Stimulated activated CD4-positive, alpha-beta T cell treated with anti-CD3 and anti-CD28 coated beads, Interleukin-15, amount 100 ng/mL, for 24 hours (primary cell): ENCODE measurements around the gene MAP3K13.
A peak's percentile ranks its signal among the peaks of the same experiment; 100 is the strongest.
"Not testable (repeated sequence)": the region's sequence is repeated elsewhere in the genome, so short reads cannot be mapped to it uniquely, and the experiment has no call there.

Experiments used
- DNase-seq: peaks from one replicate; pipeline ENCODE4 v3.0.0-alpha.2; 2020

MAP3K13 gene

DNA sequence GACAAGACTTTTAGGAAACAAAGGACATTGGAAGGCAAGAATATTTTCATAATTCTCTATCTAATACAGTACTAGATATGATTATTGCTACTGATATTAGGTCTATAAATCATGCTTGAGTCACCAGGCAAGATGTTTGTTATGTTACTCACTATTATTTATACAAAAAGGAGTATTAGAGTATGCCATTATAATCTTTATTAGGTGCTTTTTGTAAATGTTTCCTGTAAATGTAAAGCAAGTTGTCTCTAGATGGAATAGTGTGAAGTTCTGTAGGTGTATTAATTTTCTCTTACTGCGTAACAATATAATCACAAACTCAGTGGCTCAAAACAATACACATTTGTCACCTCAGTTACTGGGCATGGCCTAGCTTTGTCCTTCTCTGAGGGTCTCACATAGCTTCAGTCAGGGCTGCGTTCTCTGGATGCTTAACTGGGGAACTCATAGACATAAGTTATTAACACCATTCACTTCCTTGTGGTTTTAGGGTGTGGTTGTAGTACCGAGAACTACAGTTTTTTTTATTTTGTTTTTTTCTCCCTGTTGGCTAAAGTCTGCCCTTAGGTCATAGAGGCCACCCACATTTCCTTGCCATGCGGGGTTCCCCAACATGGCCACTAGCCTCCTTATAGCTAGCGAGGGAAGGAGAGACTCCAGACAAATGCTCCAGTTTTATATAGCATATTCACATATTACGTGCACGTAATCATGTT lies 20.3 kb upstream of the MAP3K13 start:
- no peak for DNase-seq

DNA sequence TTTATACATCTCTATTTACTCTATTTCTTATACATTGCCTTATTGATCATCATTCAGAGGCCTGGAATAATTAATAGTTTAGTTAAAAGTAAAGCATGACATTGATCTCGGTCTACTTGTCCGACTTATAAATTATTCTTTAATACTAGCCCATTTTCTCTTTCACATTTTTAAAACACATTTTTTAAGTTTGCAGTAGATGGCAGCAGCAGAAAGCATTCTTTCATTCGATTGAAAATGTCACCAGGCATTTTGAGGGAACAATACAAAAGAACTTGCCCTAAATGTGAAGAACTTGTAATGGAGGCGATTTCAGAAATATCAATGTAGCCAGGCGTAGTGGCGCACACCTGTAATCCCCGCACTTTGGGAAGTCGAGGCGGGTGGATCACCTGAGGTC lies 15.5 kb upstream of the MAP3K13 start:
- no peak for DNase-seq

DNA sequence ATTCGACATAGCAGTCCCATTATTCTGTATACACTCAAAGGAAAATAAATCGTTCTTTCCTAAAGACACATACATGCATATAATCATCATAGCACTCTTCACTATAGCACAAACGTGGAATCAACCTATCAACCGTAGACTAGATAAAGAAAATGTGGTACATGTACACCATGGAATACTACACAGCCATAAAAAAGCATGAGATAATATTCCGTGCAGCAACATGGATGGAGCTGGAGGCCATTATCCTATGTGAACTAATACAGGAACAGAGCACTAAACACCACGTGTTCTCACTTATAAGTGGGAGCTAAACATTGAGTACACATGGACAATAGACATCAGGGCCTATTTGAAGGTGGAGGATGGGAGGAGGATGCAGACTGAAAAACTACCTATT lies 12.1 kb upstream of the MAP3K13 start:
- no peak for DNase-seq

DNA sequence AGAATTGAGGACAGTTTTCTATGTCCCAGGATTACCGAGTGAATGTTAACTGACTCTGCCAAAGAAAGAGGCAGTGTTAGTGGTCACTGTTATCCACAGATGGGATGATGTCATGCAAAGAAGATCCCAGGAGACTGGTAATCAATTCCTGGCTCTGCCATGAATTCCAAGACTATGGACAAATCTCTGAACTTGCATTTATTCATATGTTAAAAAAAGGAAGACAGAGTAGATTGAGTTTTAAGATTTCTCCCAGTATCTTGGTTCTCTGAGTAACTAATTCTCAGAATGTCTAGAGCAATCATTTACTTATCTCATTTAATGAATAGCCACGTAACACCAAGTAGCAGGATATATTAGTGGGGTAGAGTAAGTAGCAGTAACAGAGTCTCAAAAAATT lies 11.5 kb upstream of the MAP3K13 start:
- DNase-seq, result no peak

DNA sequence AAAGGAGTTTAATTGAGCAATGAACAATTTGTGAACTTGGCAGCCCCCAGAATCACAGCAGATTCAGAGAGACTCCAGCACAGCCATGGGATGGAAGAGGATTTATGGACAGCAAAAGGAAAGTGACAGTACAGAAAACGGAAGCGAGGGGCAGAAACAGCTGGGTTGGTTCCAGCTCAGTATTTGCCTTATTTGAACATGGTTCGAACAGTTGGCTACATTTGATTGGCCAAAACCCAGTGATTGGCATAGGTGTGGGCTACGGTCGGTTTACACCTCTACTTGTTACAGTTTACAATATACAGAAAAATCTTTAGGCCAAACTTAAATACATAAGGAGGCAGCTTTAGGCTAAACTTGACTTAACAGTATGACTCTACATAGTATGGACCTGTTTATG lies 9.7 kb upstream of the MAP3K13 start:
- DNase-seq, result no peak

DNA sequence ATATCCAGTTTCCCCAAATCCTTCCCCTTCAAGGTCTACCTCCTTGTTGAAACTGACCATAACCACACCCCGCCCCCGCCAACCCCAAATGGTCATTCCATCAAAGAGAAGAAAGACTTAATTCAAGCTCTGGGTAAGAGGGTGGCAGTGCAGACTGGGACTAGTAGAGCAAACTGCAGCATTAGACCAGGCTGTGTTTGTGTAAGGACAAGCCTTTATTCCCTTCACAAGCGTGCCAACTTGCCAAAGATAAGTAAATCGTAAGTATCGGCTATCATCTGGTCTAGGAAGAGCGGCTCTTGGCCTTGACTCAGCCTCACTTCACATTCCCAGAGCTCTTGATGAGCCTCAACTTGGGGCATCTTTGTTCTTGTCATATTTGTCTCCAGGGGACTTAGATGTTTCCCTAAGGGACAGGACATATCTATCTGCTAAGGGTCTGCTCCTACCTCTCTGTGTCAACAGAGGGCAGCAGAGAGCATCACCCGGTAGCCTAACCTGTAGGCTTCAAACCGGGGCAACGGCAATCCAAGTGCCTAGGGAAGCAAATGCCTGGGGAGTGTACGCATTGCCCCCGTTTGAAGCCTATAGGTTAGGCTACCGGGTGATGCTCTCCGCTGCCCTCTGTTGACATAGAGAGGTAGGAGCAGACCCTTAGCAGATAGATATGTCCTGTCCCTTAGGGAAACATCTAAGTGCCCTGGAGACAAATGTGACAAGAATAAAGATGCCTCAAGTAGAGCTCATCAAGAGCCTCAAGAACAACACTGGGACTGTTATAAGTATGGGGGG lies 8.9 kb upstream of the MAP3K13 start:
- DNase-seq, result peak; percentile 84

DNA sequence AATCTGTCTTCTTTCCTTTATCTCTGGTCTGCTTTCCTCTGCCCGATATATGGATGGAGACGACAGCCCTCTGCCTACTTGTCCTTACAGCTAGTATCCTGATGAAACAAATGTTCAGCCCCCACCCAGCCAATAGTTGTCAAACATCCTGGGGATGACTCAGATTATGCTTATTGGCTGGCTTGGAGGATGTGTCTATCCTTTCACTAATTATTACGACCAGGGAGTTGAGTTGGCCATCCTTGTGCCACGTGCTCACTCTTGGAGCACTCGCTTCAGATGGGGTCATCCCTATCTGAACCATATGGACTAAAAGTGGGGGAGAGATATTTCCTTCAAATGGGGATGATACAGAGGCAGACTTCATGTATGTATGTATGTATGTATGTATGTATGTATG lies 6.4 kb upstream of the MAP3K13 start:
- DNase-seq, result no peak

DNA sequence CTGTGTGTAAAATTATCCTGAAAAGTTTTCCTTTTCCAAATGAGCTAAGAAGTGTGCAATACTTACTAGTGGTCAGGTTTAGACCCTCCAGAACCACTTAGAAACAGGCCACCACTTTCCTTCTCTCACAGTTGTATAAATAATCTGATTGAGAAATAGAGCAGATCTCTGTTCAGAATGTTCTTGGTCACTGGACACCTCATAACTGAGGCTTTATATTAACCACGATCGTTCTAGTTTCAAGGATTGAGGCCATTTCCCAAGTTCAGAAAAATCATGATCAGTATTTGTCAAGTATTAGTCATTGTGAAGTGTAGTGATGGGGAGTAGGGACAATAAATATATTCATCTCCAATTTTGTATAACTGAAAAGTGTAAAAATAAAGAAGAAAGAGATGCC lies 1.0 kb upstream of the MAP3K13 start:
- no peak for DNase-seq

DNA sequence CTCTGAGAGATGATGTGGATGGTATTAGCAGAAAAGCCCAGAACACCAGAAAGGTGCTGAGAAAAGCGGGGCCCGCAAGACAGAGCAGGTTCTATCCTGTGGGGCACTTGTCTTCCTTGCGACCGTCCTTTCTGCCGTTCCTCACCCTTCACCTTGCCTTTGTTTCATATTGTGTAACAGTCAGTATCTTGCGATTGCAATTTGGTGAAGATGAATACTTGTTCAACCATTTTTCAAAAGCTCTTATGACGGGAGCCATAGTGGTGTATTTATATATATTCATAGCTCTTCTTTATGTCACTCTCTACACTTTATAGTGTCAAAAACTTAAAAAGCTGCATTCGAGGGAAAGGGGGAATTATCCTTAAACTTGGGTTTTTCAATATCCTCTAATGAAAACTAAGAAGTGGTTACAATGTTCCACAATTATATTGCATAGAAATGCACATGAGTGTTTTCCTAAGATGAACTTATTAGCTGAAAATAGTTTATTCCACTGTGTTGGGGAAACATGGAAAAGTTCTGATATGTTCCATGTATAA lies 797 bp downstream of the MAP3K13 start:
- no peak for DNase-seq

DNA sequence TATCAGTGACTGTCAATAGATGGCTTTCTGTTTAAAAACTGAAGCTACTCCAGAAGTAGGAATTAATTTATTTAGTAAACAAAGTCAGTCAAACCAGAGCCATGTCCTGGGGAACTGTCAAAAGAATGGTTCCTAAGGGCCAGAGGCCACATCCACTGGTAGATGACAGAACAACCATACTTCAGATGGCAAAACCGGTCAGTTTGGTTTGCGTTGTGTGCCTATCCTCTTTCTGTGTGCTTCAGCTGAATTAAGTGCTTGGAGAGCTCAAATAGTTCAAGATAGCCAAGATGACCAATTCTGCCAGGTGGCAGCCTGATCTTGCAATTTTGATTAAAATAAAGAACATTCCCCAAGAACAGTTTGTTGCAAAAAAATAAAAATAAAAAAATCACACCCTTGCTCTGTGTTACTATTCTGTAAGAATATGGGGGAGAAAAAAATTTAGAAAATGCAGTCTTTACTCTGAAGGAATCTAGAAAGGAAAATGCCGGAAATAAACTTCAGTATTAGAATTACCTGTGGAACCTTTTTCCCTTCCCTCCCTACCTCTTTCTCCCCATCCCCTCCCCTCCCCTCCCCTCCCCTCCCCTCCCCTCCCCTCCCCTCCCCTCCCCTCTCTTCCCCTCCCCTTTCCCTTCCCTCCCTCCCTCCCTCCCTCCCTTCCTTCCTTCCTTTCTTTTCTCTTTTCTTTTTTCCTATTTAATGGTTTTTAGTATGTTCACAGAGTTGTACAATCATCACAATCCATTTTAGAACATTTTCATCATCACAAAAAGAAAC lies 2.5 kb downstream of the MAP3K13 start:
- no peak for DNase-seq

DNA sequence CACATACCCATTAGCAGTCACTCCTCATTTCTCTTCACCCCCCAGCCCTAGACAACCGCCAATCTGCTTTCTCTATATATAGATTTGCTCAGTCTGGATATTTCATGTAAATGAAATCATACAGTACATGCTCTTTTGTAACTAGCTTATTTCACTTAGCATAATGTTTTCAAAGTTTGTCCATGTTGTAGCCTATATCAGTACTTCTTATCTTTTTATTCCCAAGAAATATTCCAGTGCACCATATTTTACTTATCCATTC lies 3.1 kb downstream of the MAP3K13 start:
- DNase-seq, result no peak

DNA sequence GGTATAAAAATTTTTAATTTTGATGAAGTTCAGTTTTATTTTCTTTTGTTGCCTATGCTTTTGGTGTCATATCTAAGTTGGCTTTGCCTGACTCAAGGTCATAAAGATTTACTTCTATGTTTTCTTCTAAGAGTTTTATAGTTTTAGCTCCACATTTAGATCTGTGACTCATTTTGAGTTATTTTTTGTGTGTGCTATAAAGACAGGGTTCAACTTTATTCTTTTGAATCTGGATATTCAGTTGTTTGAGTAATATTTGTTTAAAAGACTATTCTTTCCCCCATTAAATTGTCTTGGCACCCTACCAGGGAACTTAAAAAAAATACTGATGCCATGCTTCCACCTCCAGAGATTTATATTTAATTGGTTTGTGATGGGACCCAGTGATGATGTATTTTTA lies 4.0 kb downstream of the MAP3K13 start:
- no peak for DNase-seq

DNA sequence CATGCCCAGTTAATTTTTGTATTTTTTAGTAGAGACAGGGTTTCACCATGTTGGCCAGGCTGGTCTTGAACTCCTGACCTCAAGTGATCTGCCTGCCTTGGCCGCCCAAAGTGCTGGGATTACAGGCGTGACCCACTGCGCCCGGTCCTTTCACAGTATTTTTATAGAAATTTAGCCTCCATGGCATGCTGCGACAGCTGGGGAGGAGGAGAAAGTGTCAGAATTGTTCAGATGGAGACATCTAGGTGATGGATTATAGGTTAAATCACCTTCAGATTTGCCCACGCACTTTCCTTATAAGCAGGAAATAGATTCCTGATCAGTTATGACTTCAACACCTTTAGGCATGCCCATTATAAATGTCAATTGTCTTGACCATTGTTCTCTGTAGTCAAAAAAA lies 7.4 kb downstream of the MAP3K13 start:
- not testable (repeated sequence) for DNase-seq

DNA sequence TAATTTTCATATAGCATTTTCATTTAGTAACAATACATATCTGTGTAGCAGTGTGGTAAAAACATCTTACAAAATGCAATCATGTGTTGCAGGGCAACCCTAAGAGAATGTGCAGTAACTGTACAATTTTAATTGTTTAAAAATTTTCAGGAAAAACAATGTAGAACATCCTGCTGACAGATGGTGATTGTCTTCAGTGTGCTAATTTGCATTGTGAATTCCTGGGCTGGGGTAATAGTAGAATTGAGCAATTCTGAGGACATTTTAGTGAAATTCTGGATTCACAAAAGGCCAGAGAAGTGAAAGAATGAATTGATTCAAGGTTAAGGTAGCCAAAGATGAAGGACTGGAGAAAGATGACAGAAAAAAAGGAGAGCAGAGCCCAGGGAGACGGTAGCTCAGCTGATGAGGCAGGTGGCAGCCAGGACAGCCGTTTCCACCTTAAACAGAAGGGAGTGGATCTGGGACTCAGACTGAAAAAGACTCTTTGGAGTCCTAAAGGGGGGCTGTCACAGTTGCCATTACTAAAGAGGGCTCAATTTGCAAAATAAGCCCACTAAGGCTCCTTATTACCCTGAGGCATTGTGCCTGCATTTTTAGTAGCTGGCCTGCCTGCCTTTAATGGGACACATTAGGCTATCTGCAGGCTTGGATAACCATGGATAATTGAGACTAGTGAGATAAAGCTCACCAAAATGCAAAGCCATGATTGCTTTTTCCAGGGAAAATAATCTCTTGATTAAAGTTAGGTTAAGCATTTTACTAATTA lies 8.6 kb downstream of the MAP3K13 start:
- no peak for DNase-seq

DNA sequence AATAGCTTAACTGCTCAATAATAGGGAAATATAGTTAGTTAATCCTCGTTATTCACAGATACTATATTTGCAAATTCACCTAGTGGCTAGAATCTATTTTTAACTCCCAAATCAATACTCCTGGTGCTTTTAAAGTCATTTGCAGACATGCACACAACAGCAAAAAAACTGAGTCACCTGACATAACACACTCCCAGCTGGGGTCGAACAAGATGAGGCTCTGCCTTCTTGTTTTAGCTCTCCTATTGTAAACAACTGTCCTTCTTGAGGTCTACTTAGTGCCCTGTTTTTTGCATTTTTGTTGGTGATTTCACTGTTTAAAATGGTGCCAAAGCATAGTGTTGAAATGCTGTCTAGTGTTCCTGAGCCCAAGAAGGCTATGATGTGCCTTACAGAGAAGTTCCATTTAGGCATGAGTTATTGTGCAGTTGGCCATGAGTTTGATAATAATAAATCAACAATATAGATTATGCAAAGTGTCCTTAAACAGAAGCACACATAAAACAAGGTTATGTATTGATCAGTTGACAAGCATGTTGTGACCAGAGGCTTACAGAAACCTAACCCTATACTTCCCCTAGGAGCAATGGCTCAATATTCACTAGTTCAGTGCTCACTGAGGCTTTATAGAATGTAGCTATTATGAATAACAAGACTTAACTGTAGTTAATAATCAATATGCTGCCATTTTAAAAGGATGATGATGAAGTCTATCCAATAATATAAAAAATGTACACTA lies 18.6 kb downstream of the MAP3K13 start:
- no peak for DNase-seq

DNA sequence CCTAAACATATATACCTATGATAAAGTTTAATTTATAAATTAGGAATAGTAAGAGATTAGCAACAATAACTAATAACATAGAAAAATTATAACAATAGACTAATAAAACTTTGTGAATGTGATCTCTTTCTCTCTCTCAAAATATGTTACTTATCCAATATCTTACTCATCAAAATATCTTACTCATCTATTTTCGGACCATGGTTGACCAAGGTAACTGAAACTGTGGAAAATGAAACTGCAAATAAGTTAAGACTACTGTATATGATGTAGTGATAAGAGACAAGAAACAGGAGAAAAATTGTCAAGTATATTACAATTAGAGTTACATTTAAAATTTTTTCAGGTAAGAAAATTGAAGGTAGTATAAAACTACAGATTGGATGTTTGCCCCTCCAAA lies 19.2 kb downstream of the MAP3K13 start:
- no peak for DNase-seq

DNA sequence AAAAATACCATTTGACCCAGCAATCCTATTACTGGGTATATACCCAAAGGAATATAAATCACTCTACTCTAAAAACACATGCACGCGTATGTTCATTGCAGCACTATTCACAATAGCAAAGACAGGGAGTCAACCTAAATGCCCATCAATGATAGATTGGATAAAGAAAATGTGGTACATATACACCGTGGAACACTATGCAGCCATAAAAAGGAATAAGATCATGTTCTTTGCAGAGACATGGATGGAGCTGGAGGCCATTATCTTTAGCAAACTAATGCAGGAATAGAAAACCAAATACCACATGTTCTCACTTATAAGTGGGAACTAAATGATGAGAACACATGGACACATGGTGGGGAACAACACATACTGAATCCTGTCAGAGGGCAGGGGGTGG lies 23.6 kb downstream of the MAP3K13 start:
- not testable (repeated sequence) for DNase-seq

DNA sequence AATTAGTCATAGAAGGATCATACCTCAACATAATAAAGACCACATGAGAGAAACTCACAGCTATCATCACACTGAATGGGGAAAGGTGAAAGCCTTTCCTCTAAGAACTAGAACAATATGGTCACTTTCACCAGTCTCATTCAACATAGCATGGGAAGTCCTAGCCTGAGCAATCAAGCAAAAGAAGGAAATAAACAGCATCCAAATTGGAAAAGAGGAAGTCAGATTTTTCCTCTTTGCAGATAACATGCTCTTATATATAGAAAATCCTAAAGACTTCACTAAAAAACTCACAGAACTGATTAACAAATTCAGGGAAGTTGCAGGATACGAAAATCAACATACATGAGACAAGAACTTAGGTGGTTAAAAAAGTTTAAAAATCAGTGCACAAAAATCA lies 24.7 kb downstream of the MAP3K13 start:
- no peak for DNase-seq

DNA sequence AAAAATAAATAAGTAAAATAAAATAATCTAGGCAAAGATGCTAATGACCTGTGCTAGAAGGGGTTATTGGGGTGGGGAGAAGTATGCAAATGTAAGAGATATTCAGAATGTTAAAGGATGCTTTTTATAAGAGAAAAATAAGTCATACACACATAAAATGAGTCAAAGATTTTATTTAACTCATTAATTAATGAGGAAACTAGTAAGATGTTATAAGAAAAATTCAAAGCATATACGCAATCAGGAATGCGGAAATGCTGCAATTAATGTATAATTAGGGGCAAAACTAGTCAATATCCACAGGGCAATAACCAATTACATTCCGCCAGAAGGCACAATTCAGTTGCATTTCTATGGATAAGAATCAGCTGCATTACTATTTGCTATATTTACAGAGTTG lies 30.1 kb downstream of the MAP3K13 start:
- DNase-seq, result no peak

DNA sequence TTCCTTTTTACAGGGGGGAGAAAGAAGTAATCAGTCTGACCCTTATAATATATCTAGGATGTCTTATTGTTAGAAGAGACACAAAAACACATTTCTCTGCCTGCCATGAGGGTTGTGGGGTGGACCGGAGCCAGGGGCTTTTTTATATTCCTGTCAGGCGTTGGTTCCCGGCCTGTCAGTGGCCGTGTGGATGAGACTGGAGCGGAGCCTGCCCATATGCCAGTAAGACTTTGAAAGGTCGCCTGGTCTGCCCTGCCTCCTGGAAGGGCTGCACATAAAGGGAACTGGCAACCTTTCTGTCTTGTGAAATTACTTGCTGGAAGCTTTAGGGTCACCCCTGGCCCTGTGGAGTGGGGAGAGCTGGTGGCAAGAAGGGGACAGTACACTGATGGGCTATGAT lies 34.7 kb downstream of the MAP3K13 start:
- no peak for DNase-seq

DNA sequence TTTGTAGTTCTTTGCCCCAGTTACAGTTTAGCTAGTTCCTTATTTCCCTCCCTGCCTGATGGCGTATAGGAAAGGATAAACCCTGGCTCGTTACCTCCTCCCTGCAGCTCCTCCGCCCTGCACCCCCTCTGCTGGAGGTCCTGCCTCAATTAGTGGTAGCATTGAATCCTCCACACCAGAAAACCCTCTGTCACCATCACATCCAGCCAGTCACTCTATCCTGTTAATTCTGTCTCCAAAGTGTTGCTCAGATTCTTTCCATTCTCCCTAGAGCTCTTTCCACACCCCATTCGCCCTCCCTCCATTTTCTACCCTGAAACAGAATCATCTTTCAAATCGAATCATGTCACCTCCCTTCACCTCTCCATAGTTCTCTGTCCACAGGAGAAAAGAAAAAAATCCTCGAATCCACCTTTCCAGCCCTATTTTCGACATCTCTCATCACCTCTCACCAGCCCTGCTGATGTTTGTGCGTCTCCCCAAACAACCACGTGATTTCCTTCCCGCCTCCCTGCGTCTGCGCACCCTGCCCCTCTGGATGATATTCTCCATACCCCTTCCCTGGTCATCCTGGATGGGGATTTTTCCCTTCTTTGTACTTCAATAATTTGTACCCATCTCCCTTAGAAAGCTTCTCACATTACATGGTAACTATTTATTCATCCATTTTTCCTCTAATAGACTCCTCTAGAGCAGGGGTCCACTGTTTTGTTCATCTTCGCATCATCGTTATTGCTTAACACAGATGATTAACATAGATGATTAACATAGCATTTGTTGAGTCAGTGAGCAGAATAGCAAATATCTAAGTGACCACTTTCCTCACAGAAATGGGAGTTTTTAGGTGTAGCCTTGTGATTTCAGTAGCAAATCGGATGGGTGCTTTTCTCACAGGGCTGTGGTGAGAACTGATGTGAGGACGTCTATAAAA lies 37.1 kb downstream of the MAP3K13 start:
- no peak for DNase-seq
